Hepatocyte (in vitro differentiated cells): ENCODE data around the gene RSPH1.

Experiments
- EZH2 ChIP-seq: fragments of 200-600 bp; sonication (generic); IDR thresholded peaks from 2 replicates; pipeline ENCODE4 v1.6.1; 2016; ENCODE audit warnings: antibody characterized with exemption, mild to moderate bottlenecking, borderline replicate concordance
- EZH2phosphoT487 ChIP-seq: fragments of 200-600 bp; sonication (generic); IDR thresholded peaks from one replicate; pipeline ENCODE4 v1.6.1; 2018; ENCODE audit warnings: antibody characterized with exemption, mild to moderate bottlenecking, low read depth, moderate library complexity; ENCODE audit not compliant: unreplicated experiment, severe bottlenecking
- TF ChIP-seq, protein P1 (sequence below): fragments of 200-600 bp; sonication (generic); IDR thresholded peaks from 2 replicates; pipeline ENCODE4 v1.5.1; 2016; ENCODE audit warnings: antibody characterized with exemption, mild to moderate bottlenecking; ENCODE audit not compliant: poor library complexity

DNA sequence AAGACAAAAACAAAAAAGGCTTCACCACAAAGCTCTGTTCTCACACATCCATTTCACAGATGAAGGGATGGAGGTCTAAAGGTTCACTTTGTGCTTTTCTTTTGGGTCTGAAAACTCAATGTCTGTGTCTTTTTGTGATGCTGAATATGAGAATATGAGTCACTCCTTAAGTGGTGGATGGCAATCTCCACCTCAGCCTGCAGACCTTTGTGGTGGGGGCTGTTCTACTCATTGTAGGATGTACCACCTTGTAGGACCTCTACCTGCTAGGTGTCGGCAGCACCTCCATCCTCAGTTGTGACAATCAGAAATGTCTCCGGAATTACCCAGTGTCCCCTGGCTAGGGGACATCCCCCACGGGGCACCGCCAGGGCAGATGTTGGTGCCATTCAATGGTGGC lies 49.5 kb downstream of the RSPH1 start:
- TF ChIP-seq, protein P1, sequence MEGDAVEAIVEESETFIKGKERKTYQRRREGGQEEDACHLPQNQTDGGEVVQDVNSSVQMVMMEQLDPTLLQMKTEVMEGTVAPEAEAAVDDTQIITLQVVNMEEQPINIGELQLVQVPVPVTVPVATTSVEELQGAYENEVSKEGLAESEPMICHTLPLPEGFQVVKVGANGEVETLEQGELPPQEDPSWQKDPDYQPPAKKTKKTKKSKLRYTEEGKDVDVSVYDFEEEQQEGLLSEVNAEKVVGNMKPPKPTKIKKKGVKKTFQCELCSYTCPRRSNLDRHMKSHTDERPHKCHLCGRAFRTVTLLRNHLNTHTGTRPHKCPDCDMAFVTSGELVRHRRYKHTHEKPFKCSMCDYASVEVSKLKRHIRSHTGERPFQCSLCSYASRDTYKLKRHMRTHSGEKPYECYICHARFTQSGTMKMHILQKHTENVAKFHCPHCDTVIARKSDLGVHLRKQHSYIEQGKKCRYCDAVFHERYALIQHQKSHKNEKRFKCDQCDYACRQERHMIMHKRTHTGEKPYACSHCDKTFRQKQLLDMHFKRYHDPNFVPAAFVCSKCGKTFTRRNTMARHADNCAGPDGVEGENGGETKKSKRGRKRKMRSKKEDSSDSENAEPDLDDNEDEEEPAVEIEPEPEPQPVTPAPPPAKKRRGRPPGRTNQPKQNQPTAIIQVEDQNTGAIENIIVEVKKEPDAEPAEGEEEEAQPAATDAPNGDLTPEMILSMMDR: no peak
- TF ChIP-seq EZH2phosphoT487: no peak
- no peak for TF ChIP-seq EZH2
